Tibial artery (tissue), 4 donors: Measurements from ENCODE around the gene RASGRP2.

Experiments used
- DNase-seq, 2 donors: peaks; one replicate each; pipeline ENCODE4 v3.0.0-alpha.2; 2019
- H3K27ac ChIP-seq, 2 donors: fragments of 200-600 bp; sonication (generic) in 1 of 2; 1 replicate in 1 of 2; 2 replicates in 1 of 2; pipeline ENCODE4 v1.5.1; 2018 to 2019; ENCODE audit warnings: mild to moderate bottlenecking in 1 of 2
- H3K27me3 ChIP-seq, 2 donors: fragments of 200-600 bp; sonication (generic) in 1 of 2; one replicate each; pipeline versions ENCODE4 v1.5.1 to v1.6.0; 2016 to 2019
- H3K36me3 ChIP-seq, 3 donors: fragments of 200-600 bp; sonication (generic) in 2 of 3; one replicate each; pipeline ENCODE4 v1.5.1; 2016 to 2019; ENCODE audit warnings: mild to moderate bottlenecking in 2 of 3
- H3K4me1 ChIP-seq, 4 donors: fragments of 200-600 bp; sonication (generic) in 2 of 4; 1 replicate in 3 of 4; 2 replicates in 1 of 4; pipeline ENCODE4 v1.5.1; 2016 to 2019
- H3K4me3 ChIP-seq, 2 donors: fragments of 200-600 bp; sonication (generic) in 1 of 2; 1 replicate in 1 of 2; 2 replicates in 1 of 2; pipeline ENCODE4 v1.5.1; 2018 to 2019; ENCODE audit warnings: mild to moderate bottlenecking in 2 of 2
- H3K9me3 ChIP-seq, 3 donors: fragments of 200-600 bp; sonication (generic) in 1 of 3; one replicate each; pipeline ENCODE4 v1.5.1; 2016 to 2019
- intact Hi-C: fragments of 100-400 bp; cut with DNase I; formaldehyde crosslinking; loops from one replicate; pipeline ENCODE4 v1.15.0; 2023; ENCODE audit warnings: low total_unique reads
- TF ChIP-seq, protein P1 (sequence below), 2 experiments: fragments of 200-600 bp in 1 of 2; fragments of 450-650 bp in 1 of 2; IDR thresholded peaks; one replicate each; pipeline ENCODE4 v1.5.1; 2017 to 2019; ENCODE audit warnings: antibody characterized with exemption in 2 of 2, mild to moderate bottlenecking in 1 of 2, moderate library complexity in 1 of 2

Gene RASGRP2

DNA sequence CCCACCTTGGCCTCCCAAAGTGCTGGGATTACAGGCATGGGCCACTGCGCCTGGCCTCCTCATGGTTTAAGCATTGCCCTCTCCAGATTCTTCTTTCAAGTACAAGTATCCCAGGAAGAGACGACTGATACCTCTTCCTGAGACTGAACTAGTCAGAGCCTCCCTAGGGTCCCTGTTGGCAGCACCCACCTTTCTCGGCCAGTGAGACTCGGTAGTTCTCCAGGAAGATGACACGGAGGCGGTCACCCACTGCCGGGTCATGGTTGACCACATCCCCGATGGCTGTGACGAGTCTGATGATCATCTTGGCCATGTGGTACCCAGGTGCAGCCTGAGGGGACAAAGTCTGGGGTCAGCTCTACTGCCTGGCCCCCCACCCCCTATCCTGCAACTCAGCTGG is 7.2 kb upstream of the RASGRP2 start:
- Histone ChIP-seq H3K4me3 (no peak overlapping the region), H3K36me3 (peaks cover 18 to 60% (median 27%) of the 10 kb centered on the region in 3 donors), H3K27ac (no peak overlapping the region), H3K27me3 (no peaks in the 10 kb centered on the region), H3K4me1 (peaks cover 0 to 6% (median 4%) of the 10 kb centered on the region in 4 donors), H3K9me3 (no peaks in the 10 kb centered on the region)
- intact Hi-C loops = no loop called here
- TF ChIP-seq, protein P1, sequence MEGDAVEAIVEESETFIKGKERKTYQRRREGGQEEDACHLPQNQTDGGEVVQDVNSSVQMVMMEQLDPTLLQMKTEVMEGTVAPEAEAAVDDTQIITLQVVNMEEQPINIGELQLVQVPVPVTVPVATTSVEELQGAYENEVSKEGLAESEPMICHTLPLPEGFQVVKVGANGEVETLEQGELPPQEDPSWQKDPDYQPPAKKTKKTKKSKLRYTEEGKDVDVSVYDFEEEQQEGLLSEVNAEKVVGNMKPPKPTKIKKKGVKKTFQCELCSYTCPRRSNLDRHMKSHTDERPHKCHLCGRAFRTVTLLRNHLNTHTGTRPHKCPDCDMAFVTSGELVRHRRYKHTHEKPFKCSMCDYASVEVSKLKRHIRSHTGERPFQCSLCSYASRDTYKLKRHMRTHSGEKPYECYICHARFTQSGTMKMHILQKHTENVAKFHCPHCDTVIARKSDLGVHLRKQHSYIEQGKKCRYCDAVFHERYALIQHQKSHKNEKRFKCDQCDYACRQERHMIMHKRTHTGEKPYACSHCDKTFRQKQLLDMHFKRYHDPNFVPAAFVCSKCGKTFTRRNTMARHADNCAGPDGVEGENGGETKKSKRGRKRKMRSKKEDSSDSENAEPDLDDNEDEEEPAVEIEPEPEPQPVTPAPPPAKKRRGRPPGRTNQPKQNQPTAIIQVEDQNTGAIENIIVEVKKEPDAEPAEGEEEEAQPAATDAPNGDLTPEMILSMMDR (IDR thresholded peaks at IDR 0.05) = no peak
- DNase-seq = peak in 1 of 2 donors; percentile 14

DNA sequence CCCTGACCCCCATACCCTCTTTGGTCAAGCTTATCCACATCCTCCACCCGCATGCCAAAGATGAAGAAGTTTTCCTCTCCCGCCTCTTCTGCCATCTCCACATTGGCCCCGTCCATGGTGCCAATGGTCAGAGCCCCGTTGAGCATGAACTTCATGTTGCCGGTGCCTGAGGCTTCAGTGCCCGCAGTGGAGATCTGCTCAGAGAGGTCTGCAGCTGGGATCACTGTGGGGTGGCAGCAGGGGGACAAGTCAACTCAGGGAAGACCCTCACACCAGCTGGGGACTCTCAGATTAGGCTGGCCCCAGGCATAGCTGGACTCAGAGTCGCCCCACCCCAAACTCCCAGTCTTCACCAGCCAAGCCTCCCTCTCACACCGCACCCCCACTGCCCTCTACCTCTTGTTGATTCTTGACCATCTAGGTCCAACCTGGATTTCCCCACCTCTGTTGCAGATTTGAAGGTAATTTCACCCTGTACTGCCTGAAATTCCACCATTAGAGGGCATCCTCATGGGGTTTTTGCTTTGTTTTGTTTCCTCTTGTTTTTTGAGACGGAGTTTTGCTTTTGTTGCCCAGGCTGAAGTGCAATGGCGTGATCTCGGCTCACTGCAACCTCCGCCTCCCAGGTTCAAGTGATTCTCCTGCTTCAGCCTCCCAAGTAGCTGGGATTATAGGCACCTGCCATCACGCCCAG is 6.6 kb upstream of the RASGRP2 start:
- no peaks in the 10 kb centered on the region for H3K27me3 ChIP-seq
- H3K36me3 ChIP-seq = peaks cover 18 to 57% (median 27%) of the 10 kb centered on the region in 3 donors
- H3K4me3 ChIP-seq = no peak overlapping the region
- TF ChIP-seq, protein P1 (IDR thresholded peaks at IDR 0.05) = no peak
- intact Hi-C loops = no loop called here
- no peaks in the 10 kb centered on the region for H3K9me3 ChIP-seq
- no peak overlapping the region for H3K27ac ChIP-seq
- peaks cover 0 to 10% (median 7%) of the 10 kb centered on the region in 4 donors for H3K4me1 ChIP-seq
- peak in 1 of 2 donors; percentile 17 for DNase-seq

DNA sequence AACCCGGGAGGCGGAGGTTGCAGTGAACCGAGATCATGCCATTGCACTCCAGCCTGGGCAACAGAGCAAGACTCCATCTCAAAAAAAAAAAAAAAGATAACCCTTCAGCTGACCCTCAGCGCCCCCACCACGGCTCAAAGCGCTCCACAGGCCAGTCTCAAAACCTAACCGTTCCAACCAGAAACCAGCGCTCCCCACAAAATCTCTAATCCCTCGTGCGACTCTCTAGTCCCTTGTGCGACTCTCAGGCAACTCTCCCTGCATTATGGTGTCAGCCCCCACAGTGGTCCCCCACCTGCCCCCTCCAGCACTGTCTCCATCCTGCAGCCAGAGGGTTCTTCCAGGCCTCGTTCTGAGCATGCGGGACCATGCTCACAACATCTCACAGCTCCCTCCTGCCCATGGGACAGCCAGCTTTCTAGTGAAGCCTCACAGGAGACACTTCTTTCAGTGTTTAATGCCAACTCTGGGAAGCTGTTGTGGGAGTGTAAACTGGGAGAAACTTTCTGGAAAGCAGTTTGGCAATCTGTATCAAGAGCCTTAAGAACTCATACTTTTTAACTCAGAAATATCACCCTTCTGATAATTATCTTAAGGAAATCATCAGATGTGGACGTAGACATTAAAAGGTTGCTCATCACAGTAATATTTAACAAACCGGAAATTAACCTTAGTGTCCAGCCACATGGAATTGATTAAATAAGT is 4.2 kb upstream of the RASGRP2 start:
- intact Hi-C loops = no loop called here
- H3K9me3 ChIP-seq = no peaks in the 10 kb centered on the region
- TF ChIP-seq, protein P1 (IDR thresholded peaks at IDR 0.05) = no peak
- H3K4me3 ChIP-seq = no peak overlapping the region
- H3K4me1 ChIP-seq = peaks cover 0 to 32% (median 20%) of the 10 kb centered on the region in 4 donors
- no peaks in the 10 kb centered on the region for H3K27me3 ChIP-seq
- H3K36me3 ChIP-seq = peaks cover 17 to 33% (median 27%) of the 10 kb centered on the region in 3 donors
- DNase-seq = no peak
- H3K27ac ChIP-seq = peak overlapping the region in 1 of 2 donors; percentile 97

DNA sequence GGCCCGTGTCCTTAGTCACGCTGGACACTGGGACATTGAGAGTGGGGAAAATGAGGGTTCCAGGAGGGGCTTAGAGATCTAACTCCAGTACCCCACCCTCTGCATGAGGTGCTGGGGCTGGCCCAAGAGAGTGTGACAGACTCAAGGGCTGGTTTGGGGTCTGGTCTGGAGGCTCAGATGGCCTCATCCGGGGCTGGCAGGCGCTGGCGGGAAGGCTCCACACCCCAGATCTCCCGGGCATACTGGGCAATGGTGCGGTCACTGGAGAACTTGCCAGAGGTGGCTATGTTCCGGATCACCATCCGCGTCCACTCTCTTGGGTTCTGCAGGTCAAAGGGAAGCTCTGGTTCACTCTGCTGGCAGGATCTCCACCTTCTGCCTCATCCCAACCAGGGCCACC is 2.5 kb upstream of the RASGRP2 start:
- H3K36me3 ChIP-seq = peaks cover 10 to 17% (median 12%) of the 10 kb centered on the region in 3 donors
- peaks cover 0 to 48% (median 30%) of the 10 kb centered on the region in 4 donors for H3K4me1 ChIP-seq
- DNase-seq = no peak
- H3K27ac ChIP-seq = peak overlapping the region; percentile 92 to 97
- TF ChIP-seq, protein P1 (IDR thresholded peaks at IDR 0.05) = no peak
- peak overlapping the region; percentile 79 to 87 for H3K4me3 ChIP-seq
- H3K9me3 ChIP-seq = no peaks in the 10 kb centered on the region
- H3K27me3 ChIP-seq = no peaks in the 10 kb centered on the region
- intact Hi-C loops = no loop called here

DNA sequence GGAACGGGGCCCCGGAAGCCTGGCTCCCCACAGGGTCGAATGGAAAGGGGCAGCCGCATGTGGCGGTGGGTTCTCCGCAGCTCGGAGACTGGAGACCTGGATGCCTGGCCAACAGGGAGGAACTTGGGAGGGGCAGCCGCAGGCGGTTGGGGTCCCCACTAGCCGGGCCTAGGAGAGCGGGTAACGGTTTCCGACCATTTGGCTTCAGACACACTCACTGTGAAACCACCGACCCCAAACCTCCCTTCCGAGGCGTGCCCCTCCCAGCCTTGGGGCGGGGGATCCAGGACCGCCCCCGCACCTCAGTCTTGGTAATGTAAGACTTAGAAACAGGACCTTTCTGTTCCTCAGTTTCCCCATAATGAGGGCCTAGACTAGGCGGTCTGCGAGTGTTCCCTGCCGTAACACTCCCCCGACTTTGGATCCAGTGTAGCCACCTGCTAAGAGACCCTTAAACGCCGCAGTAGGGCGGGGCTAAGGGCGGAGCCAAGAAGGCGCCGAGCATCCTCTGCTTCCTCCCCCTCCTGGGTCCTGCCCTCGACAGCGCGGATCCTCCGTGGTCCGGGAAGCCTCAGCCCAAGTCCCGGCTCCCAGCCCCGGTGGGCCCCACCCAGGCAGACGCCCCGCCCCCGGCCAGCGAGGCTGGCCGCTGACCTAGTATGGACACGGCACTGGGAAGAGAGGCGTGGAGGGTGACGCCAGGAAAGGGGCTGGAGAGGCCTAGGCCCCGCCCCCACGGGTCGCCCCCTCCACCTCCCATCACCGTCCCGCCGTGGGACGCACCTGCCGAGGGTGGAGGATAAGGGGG is 1.8 kb upstream of the RASGRP2 start:
- H3K27me3 ChIP-seq = no peaks in the 10 kb centered on the region
- peak; percentile 91 to 98 for DNase-seq

More for the DNA sequence above, 1.8 kb upstream of the RASGRP2 start:
- H3K4me3 ChIP-seq = peak overlapping the region; percentile 79 to 87
- H3K4me1 ChIP-seq = peaks cover 0 to 53% (median 36%) of the 10 kb centered on the region in 4 donors
- TF ChIP-seq, protein P1 (IDR thresholded peaks at IDR 0.05) = no peak
- no peaks in the 10 kb centered on the region for H3K9me3 ChIP-seq
- intact Hi-C loops = no loop called here
- H3K36me3 ChIP-seq = peaks cover 5 to 10% (median 8%) of the 10 kb centered on the region in 3 donors
- H3K27ac ChIP-seq = peak overlapping the region; percentile 92 to 97
